GM12878 (cell line): ENCODE results near the gene GNAZ. TPM values are rescaled to one million over a fixed set of nuclear protein-coding genes. Genes with fewer than 3 reads are reported as not detected.

ENCODE experiments used
- ATAC-seq: fragments of 200-7000 bp; cut with Tn5 transposase; 3 replicates; pipeline ENCODE4 v1.9.1; 2020; ENCODE audit warnings: mild to moderate bottlenecking, moderate library complexity
- BruUV-seq: library from RNA; stranded (reverse); fragments of 400-500 nt; replicated peaks from 2 replicates; lab custom pipeline; 2021; lab: Mats Ljungman, UMichigan
- CTCF ChIA-PET: fragments of 300-600 bp; sonication (Branson Sonifier 250); formaldehyde crosslinking; extraction: SDS; loops from one replicate; lab custom pipeline; 2021; ENCODE audit warnings: inconsistent platforms; lab: Yijun Ruan, JAX
- POLR2A ChIA-PET: fragments of 350-600 bp; formaldehyde crosslinking; extraction: SDS; loops from one replicate; lab custom pipeline; 2021; ENCODE audit warnings: inconsistent platforms; lab: Charles Lee
- RAD21 ChIA-PET: fragments of 300-600 bp; sonication (Branson Sonifier 250); formaldehyde crosslinking; loops from one replicate; lab custom pipeline; 2023; ENCODE audit warnings: antibody characterized with exemption; ENCODE audit not compliant: unreplicated experiment; lab: Charles Lee
- SMC1A ChIA-PET: fragments of 300-600 bp; sonication (Branson Sonifier 250); formaldehyde crosslinking; loops from one replicate; lab custom pipeline; 2023; ENCODE audit not compliant: unreplicated experiment, uncharacterized antibody; lab: Charles Lee
- DNase-seq: peaks from one replicate; pipeline ENCODE4 v3.0.0-alpha.2; 2011; ENCODE audit warnings: low read depth, low spot score
- FAIRE-seq: peaks from 3 replicates; lab custom pipeline; 2011; peaks lifted over from hg19 to GRCh38; lab: Jason Lieb, UNC
- H2AFZ ChIP-seq: 2 replicates; pipeline ENCODE4 v1.6.0; 2011; ENCODE audit warnings: low read depth, low read length, control low read depth; ENCODE audit not compliant: control insufficient read depth
- H3K27ac ChIP-seq: 2 replicates; pipeline ENCODE4 v1.5.1; 2011; ENCODE audit warnings: control low read depth; ENCODE audit not compliant: control insufficient read depth, insufficient read depth
- H3K27me3 ChIP-seq, 2 experiments: replicated peaks in 1 of 2; 2 replicates each; pipeline versions ENCODE4 v1.6.0 to v1.6.1; 2011; ENCODE audit warnings: low read length in 1 of 2; ENCODE audit not compliant: control insufficient read depth in 2 of 2, insufficient read depth in 2 of 2
- H3K36me3 ChIP-seq, 2 experiments: 2 replicates each; pipeline ENCODE4 v1.5.1; 2011; ENCODE audit warnings: low read length in 1 of 2; ENCODE audit not compliant: control insufficient read depth in 2 of 2, insufficient read depth in 2 of 2
- H3K4me1 ChIP-seq: 2 replicates; pipeline ENCODE4 v1.6.1; 2011; ENCODE audit warnings: mild to moderate bottlenecking, low read length, moderate library complexity, mixed read lengths; ENCODE audit not compliant: control insufficient read depth, insufficient read depth
- H3K4me2 ChIP-seq: 2 replicates; pipeline ENCODE4 v1.6.0; 2011; ENCODE audit warnings: control low read depth; ENCODE audit not compliant: control insufficient read depth, insufficient read depth
- H3K4me3 ChIP-seq: fragments of 200-600 bp; sonication (generic); 2 replicates; pipeline ENCODE4 v1.5.1; 2016
- H3K79me2 ChIP-seq: 2 replicates; pipeline ENCODE4 v1.6.0; 2011; ENCODE audit warnings: low read length; ENCODE audit not compliant: control insufficient read depth, insufficient read depth
- H3K9ac ChIP-seq: 2 replicates; pipeline ENCODE4 v1.8.0; 2011; ENCODE audit warnings: low read length, control low read depth, mixed read lengths; ENCODE audit not compliant: control insufficient read depth, insufficient read depth
- H3K9me3 ChIP-seq: replicated peaks from 3 replicates; pipeline ENCODE4 v1.5.1; 2011; ENCODE audit warnings: mild to moderate bottlenecking, low read length; ENCODE audit not compliant: control insufficient read depth, insufficient read depth
- H4K20me1 ChIP-seq: 2 replicates; pipeline ENCODE4 v1.6.0; 2011; ENCODE audit not compliant: control insufficient read depth, insufficient read depth
- ASH2L ChIP-seq: fragments of 300-600, 200-600 bp; sonication (generic); IDR thresholded peaks from 2 replicates; pipeline ENCODE4 v1.6.1; 2017; ENCODE audit warnings: low read depth, mild to moderate bottlenecking, borderline replicate concordance
- BACH1 ChIP-seq: fragments of 450-650 bp; IDR thresholded peaks from 2 replicates; pipeline ENCODE4 v1.6.1; 2017; ENCODE audit warnings: mild to moderate bottlenecking, borderline replicate concordance
- CHD2 ChIP-seq: IDR thresholded peaks from 2 replicates; pipeline ENCODE4 v1.6.1; 2011; ENCODE audit warnings: low read depth, low read length, improper control_type of control experiment, borderline replicate concordance
- E4F1 ChIP-seq: fragments of 450-650 bp; IDR thresholded peaks from 2 replicates; pipeline ENCODE4 v1.6.1; 2018; ENCODE audit warnings: borderline replicate concordance, mild to moderate bottlenecking; ENCODE audit not compliant: partially characterized antibody
- ELK1 ChIP-seq: IDR thresholded peaks from 2 replicates; pipeline ENCODE4 v1.6.1; 2012; ENCODE audit warnings: low read depth, low read length, improper control_type of control experiment
- IKZF1 ChIP-seq: fragments of 450-650 bp; conservative IDR thresholded peaks from 2 replicates; pipeline ENCODE4 v1.6.1; 2017; ENCODE audit warnings: antibody characterized with exemption, mild to moderate bottlenecking
- MLLT1 ChIP-seq: fragments of 450-650 bp; IDR thresholded peaks from 2 replicates; pipeline ENCODE4 v1.6.1; 2016; ENCODE audit warnings: mild to moderate bottlenecking
- NR2C1 ChIP-seq: fragments of 450-650 bp; IDR thresholded peaks from 2 replicates; pipeline ENCODE4 v1.6.1; 2017; ENCODE audit warnings: antibody characterized with exemption, mild to moderate bottlenecking, moderate library complexity
- POLR2AphosphoS5 ChIP-seq: IDR thresholded peaks from 2 replicates; pipeline ENCODE4 v1.6.1; 2011; ENCODE audit warnings: mild to moderate bottlenecking, low read length, inconsistent platforms
- RELB ChIP-seq: fragments of 450-650 bp; IDR thresholded peaks from 2 replicates; pipeline ENCODE4 v1.6.1; 2017; ENCODE audit warnings: low read depth, mild to moderate bottlenecking, moderate library complexity
- STAT3 ChIP-seq: IDR thresholded peaks from 2 replicates; pipeline ENCODE4 v1.6.1; 2011; ENCODE audit warnings: low read depth, low read length, improper control_type of control experiment
- TCF7 ChIP-seq: IDR thresholded peaks from 2 replicates; pipeline ENCODE4 v1.6.1; 2014; ENCODE audit warnings: antibody characterized with exemption, borderline replicate concordance
- whole genome bisulfite sequencing: methylation state at CpG from one replicate; pipeline ENCODE4 v1.1.6; 2016; ENCODE audit warnings: low lambda C conversion rate; ENCODE audit not compliant: insufficient replicate concordance, insufficient coverage; ENCODE audit errors: missing lambda C conversion rate; 5-methylcytosine and 5-hydroxymethylcytosine counted together
- in situ Hi-C: fragments of 300-500 bp; cut with MboI; formaldehyde crosslinking; loops from 9 replicates; pipeline ENCODE4 v1.14.3; 2018; ENCODE audit warnings: mixed read lengths
- intact Hi-C: fragments of 100-400 bp; cut with micrococcal nuclease; formaldehyde crosslinking; loops from one replicate; pipeline ENCODE4 v1.14.2; 2022; ENCODE audit not compliant: unreplicated experiment
- polyA plus RNA-seq, 11 experiments: library from polyadenylated mRNA; depleted of rRNA in 4 of 11; unstranded in 6 of 11; stranded (reverse) in 5 of 11; fragments of >200 nt; fragmentation: Nextera tagmentation in 4 of 11; fragmentation: Illumina TruSeq in 1 of 11; extraction: Ambion mirVana in 4 of 11; extraction: Trizol in 1 of 11; gene quantifications; 1 replicate in 1 of 11; 2 replicates in 10 of 11; pipeline versions ENCODE4 v1.2.1 to v1.2.3, GENCODE V29; 2011 to 2016; ENCODE audit warnings: inconsistent platforms in 2 of 11, missing spikeins in 2 of 11, low read depth in 1 of 11
- total RNA-seq, 4 experiments: library from RNA; depleted of rRNA in 3 of 4; stranded (reverse); fragments of >200 nt in 3 of 4; fragmentation: Illumina TruSeq in 1 of 4; extraction: Trizol in 1 of 4; gene quantifications; 2 replicates each; pipeline versions ENCODE4 v1.2.1 to v1.2.3, GENCODE V29; 2013 to 2021

GNAZ gene
- total and polyA plus RNA-seq, 10 of the 15 experiments (the other 5 are each of a cell fraction or from before 2014, with no cell fraction given) = 0.09 to 1.0 (median 0.44) TPM; not detected in 1

- TF ChIP-seq STAT3 (no peak), BACH1 (no peak)
These were observed 85.5 kb downstream of the GNAZ start (continued) for GRCh38 chr22:23155831-23156230.

- Histone ChIP-seq H3K36me3 (no peaks in the 10 kb centered on the region), H3K4me2 (no peak overlapping the region), H3K9ac (no peak overlapping the region), H3K4me1 (peaks cover 12% of the 10 kb centered on the region), H2AFZ (no peak overlapping the region), H3K27ac (no peak overlapping the region), H3K9me3 (no peaks in the 10 kb centered on the region), H4K20me1 (no peaks in the 10 kb centered on the region), H3K79me2 (no peaks in the 10 kb centered on the region), H3K4me3 (no peak overlapping the region), H3K27me3 (no peaks in the 10 kb centered on the region)
- ATAC-seq = no peak
- RAD21 ChIA-PET = interaction anchor here (1.4 kb wide), 1 partner anchor 18 kb away, joined by 3 read pairs; no protein-coding TSS in a partner anchor
- SMC1A ChIA-PET = interaction anchor here (0.8 to 2.3 kb wide), 2 partner anchors 17 to 24 kb away, joined by 3 to 6 read pairs; no protein-coding TSS in a partner anchor
- DNase-seq = no peak
- TF ChIP-seq TCF7 = no peak
- no peak for TF ChIP-seq ELK1
- TF ChIP-seq MLLT1 = no peak
- TF ChIP-seq ASH2L = no peak
- TF ChIP-seq E4F1 = no peak
- TF ChIP-seq POLR2AphosphoS5 = no peak
- TF ChIP-seq RELB = no peak
- TF ChIP-seq CHD2 = no peak
- TF ChIP-seq IKZF1 = no peak
- no peak for TF ChIP-seq NR2C1
- FAIRE-seq = no peak
- in situ Hi-C loops (no loop called here), intact Hi-C loops (no loop called here)
- CTCF ChIA-PET = interaction anchor here (1.2 to 2.7 kb wide), 4 partner anchors 9 to 125 kb away, joined by 3 to 10 read pairs (median 6); no protein-coding TSS in a partner anchor
- WGBS = 61% methylated on average over 8 of the region's 8 CpGs
- no TSS peak for BruUV-seq
- POLR2A ChIA-PET = interaction anchor here (2.4 kb wide), 1 partner anchor 10 kb away, joined by 9 read pairs; the partner anchor contains the start of gene RAB36
These were observed 86.0 kb downstream of the GNAZ start for GRCh38 chr22:23156286-23156685.
